Ascending aorta (tissue), 2 donors: ENCODE results near the gene CLEC1A. TPM values are rescaled to one million over a fixed set of nuclear protein-coding genes. Genes with fewer than 3 reads are reported as not detected.

Experiments used
- DNase-seq, 2 donors: peaks; one replicate each; pipeline ENCODE4 v3.0.0-alpha.2; 2019; ENCODE audit warnings: low spot score in 2 of 2
- H3K27ac ChIP-seq, 2 donors: fragments of 200-600 bp; sonication (generic); one replicate each; pipeline ENCODE4 v1.5.1; 2016 to 2017; ENCODE audit warnings: mild to moderate bottlenecking in 1 of 2
- H3K27me3 ChIP-seq: fragments of 200-600 bp; sonication (generic); one replicate; pipeline ENCODE4 v1.5.1; 2017
- H3K36me3 ChIP-seq, 2 donors: fragments of 200-600 bp; sonication (generic); one replicate each; pipeline ENCODE4 v1.5.1; 2016
- H3K4me1 ChIP-seq, 2 donors: fragments of 200-600 bp; sonication (generic); one replicate each; pipeline ENCODE4 v1.5.1; 2016 to 2017; ENCODE audit warnings: mild to moderate bottlenecking in 1 of 2
- H3K4me3 ChIP-seq, 2 donors: fragments of 200-600 bp; sonication (generic); one replicate each; pipeline ENCODE4 v1.5.1; 2016 to 2017; ENCODE audit warnings: mild to moderate bottlenecking in 1 of 2
- H3K9me3 ChIP-seq, 2 donors: fragments of 200-600 bp; sonication (generic); one replicate each; pipeline ENCODE4 v1.5.1; 2016
- CTCF ChIP-seq, 3 experiments: fragments of 200-600 bp in 2 of 3; fragments of 450-650 bp in 1 of 3; sonication (generic) in 2 of 3; IDR thresholded peaks; one replicate each; pipeline ENCODE4 v1.5.1; 2016 to 2019; ENCODE audit warnings: antibody characterized with exemption in 3 of 3, mild to moderate bottlenecking in 1 of 3, moderate library complexity in 1 of 3
- intact Hi-C: fragments of 100-400 bp; cut with DNase I; formaldehyde crosslinking; loops from one replicate; pipeline ENCODE4 v1.15.1; 2023
- total RNA-seq: library from RNA; depleted of rRNA; stranded (reverse); fragments of >200 nt; gene quantifications from one replicate; pipeline ENCODE4 v1.1.0, GENCODE V29; 2016

The CLEC1A gene
- total RNA-seq, 1 donor from 2014 or later = 13.2 TPM

GRCh38 chr12:10101648-10102220, 2.9 kb upstream of the CLEC1A start:
- intact Hi-C loops = no loop called here
- H3K27ac ChIP-seq = no peak overlapping the region
- TF ChIP-seq CTCF (IDR thresholded peaks at IDR 0.05) = no peak

DNA sequence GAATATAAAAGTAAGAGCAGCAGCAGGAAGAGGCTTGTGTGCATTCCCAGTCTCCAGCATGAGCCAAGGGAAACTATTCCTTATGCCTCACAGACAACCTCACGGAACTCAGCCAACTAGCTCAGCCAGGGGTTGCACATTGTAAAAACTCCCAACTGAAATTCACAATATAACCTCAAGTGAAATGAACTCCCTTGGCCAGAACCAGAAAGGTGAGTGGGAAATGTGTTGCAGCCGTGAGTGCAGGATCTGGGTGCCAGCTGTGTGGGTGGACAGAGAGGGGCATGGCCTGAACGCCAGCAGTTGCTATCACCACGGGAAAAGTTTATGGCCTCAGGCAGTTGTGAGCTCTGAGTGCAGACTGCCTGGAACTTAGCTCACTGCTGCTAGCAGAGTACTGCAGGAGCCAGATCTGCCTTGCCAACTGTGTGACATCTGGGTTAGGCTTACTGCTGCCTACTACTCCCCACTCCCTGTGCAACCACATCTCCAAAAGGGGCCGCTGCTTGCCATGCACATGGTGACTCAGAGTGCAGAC, 2.3 kb upstream of the CLEC1A start:
- H3K27ac ChIP-seq = no peak overlapping the region
- no peaks in the 10 kb centered on the region for H3K9me3 ChIP-seq
- H3K36me3 ChIP-seq = no peaks in the 10 kb centered on the region
- no peaks in the 10 kb centered on the region for H3K4me1 ChIP-seq
- no peak for TF ChIP-seq CTCF (IDR thresholded peaks at IDR 0.05)
- H3K27me3 ChIP-seq = no peaks in the 10 kb centered on the region
- intact Hi-C loops = no loop called here
- DNase-seq = no peak
- no peak overlapping the region for H3K4me3 ChIP-seq

More at GRCh38 chr12:10101648-10102220, 2.9 kb upstream of the CLEC1A start:
- no peaks in the 10 kb centered on the region for H3K36me3 ChIP-seq
- H3K27me3 ChIP-seq = no peaks in the 10 kb centered on the region
- no peak overlapping the region for H3K4me3 ChIP-seq
- DNase-seq = no peak
- H3K9me3 ChIP-seq = no peaks in the 10 kb centered on the region
- no peaks in the 10 kb centered on the region for H3K4me1 ChIP-seq

DNA sequence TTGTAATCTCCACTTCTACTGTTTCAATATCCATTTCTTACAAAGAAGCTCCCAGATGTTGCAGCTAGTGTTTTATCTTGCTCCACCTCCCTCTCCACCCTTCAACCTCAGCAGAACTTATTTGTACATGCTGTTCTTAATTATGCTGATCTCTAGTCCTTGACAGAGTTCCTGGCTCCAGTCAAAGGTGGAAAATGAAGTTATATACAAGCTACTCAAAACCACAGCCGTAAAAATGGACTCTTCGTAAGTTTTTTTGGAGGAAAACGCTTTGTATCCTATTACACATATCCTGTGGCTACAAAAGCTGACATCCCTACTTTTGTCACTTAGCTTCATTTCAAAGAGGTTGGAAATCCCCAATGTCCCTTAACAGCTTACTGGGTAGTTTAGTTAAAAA, 1.3 kb downstream of the CLEC1A start:
- Histone ChIP-seq H3K9me3 (no peaks in the 10 kb centered on the region), H3K4me1 (no peaks in the 10 kb centered on the region), H3K4me3 (no peak overlapping the region), H3K27ac (peak overlapping the region; percentile 6 to 27), H3K27me3 (no peaks in the 10 kb centered on the region), H3K36me3 (no peaks in the 10 kb centered on the region)
- DNase-seq = no peak
- no peak for TF ChIP-seq CTCF (IDR thresholded peaks at IDR 0.05)
- intact Hi-C loops = no loop called here

GRCh38 chr12:10095971-10096370, 2.8 kb downstream of the CLEC1A start:
- no peaks in the 10 kb centered on the region for H3K27me3 ChIP-seq
- H3K27ac ChIP-seq = no peak overlapping the region
- DNase-seq = no peak
- intact Hi-C loops = no loop called here
- no peaks in the 10 kb centered on the region for H3K36me3 ChIP-seq
- H3K4me3 ChIP-seq = no peak overlapping the region
- no peaks in the 10 kb centered on the region for H3K9me3 ChIP-seq
- no peak for TF ChIP-seq CTCF (IDR thresholded peaks at IDR 0.05)
- H3K4me1 ChIP-seq = no peaks in the 10 kb centered on the region

- no peak for DNase-seq
- no peak for TF ChIP-seq CTCF (IDR thresholded peaks at IDR 0.05)
- intact Hi-C loops = no loop called here
- no peak overlapping the region for H3K4me3 ChIP-seq
- no peaks in the 10 kb centered on the region for H3K4me1 ChIP-seq
- no peaks in the 10 kb centered on the region for H3K27me3 ChIP-seq
- H3K9me3 ChIP-seq = no peaks in the 10 kb centered on the region
- H3K27ac ChIP-seq = no peak overlapping the region
- no peaks in the 10 kb centered on the region for H3K36me3 ChIP-seq
These were observed 4.0 kb downstream of the CLEC1A start for GRCh38 chr12:10094646-10095395.
